ES-I3 (cell line): Measurements from ENCODE around the gene POU2F2.
"Not testable (repeated sequence)": the region's sequence is repeated elsewhere in the genome, so short reads cannot be mapped to it uniquely, and the experiment has no call there.

Experiments
- H3K36me3 ChIP-seq: 2 replicates; pipeline ENCODE4 v1.6.1; 2013; ENCODE audit warnings: mild to moderate bottlenecking, low read length, control low read depth, moderate library complexity; ENCODE audit not compliant: insufficient read depth
- H3K4me1 ChIP-seq: 2 replicates; pipeline ENCODE4 v1.6.1; 2013; ENCODE audit warnings: mild to moderate bottlenecking, control low read depth, low read length; ENCODE audit not compliant: insufficient read depth
- H3K9ac ChIP-seq: 2 replicates; pipeline ENCODE4 v1.6.1; 2013; ENCODE audit warnings: low read depth, mild to moderate bottlenecking, low read length, moderate library complexity
- H3K9me3 ChIP-seq: 2 replicates; pipeline ENCODE4 v1.6.1; 2013; ENCODE audit warnings: mild to moderate bottlenecking, low read length, moderate library complexity; ENCODE audit not compliant: control insufficient read depth, insufficient read depth

POU2F2 gene

GRCh38 chr19:42111384-42111783, 20.9 kb downstream of the POU2F2 start:
- no peak overlapping the region for H3K9ac ChIP-seq
- no peaks in the 10 kb centered on the region for H3K9me3 ChIP-seq
- no peaks in the 10 kb centered on the region for H3K36me3 ChIP-seq
- peaks cover 37% of the 10 kb centered on the region for H3K4me1 ChIP-seq

GRCh38 chr19:42110658-42111057, 21.6 kb downstream of the POU2F2 start:
- no peak overlapping the region for H3K9ac ChIP-seq

DNA sequence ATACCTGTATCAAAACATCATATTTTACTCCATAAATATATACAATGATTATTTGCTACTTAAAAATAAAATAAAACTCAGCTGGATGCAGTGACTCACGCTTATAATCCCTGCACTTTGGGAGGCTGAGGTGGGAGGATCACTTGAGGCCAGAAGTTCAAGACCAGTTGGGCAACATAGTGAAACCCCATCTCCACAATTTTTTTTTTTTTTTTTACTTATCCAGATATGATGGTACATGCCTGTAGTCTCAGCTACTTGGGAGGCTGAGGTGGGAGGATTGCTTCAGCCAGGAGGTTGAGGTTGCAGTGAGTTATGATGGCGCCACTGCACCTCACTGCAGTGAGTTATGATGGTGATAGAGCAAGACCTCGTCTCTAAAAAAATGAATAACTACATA, 22.4 kb downstream of the POU2F2 start:
- H3K4me1 ChIP-seq = peaks cover 33% of the 10 kb centered on the region
- H3K36me3 ChIP-seq = no peaks in the 10 kb centered on the region
- no peak overlapping the region for H3K9ac ChIP-seq
- no peaks in the 10 kb centered on the region for H3K9me3 ChIP-seq

More at GRCh38 chr19:42110658-42111057, 21.6 kb downstream of the POU2F2 start:
- Histone ChIP-seq H3K4me1 (peaks cover 37% of the 10 kb centered on the region), H3K9me3 (no peaks in the 10 kb centered on the region), H3K36me3 (no peaks in the 10 kb centered on the region)

GRCh38 chr19:42108527-42109389, 23.5 kb downstream of the POU2F2 start:
- Histone ChIP-seq H3K4me1 (peaks cover 25% of the 10 kb centered on the region), H3K9ac (no peak overlapping the region)

GRCh38 chr19:42105368-42105767, 26.9 kb downstream of the POU2F2 start:
- H3K9ac ChIP-seq = no peak overlapping the region
- H3K4me1 ChIP-seq = peaks cover 8% of the 10 kb centered on the region
- H3K9me3 ChIP-seq = no peaks in the 10 kb centered on the region
- no peaks in the 10 kb centered on the region for H3K36me3 ChIP-seq

More at GRCh38 chr19:42108527-42109389, 23.5 kb downstream of the POU2F2 start:
- Histone ChIP-seq H3K9me3 (no peaks in the 10 kb centered on the region), H3K36me3 (no peaks in the 10 kb centered on the region)

GRCh38 chr19:42102877-42103276, 29.4 kb downstream of the POU2F2 start:
- H3K9ac ChIP-seq = no peak overlapping the region
- H3K36me3 ChIP-seq = no peaks in the 10 kb centered on the region
- 0 out of 2 replicates have a peak, but pooled peaks cover 7% of the 10 kb centered on the region for H3K4me1 ChIP-seq
- H3K9me3 ChIP-seq = no peaks in the 10 kb centered on the region

GRCh38 chr19:42100241-42100640, 32.0 kb downstream of the POU2F2 start:
- not testable (repeated sequence) for H3K4me1 ChIP-seq, H3K9me3 ChIP-seq, H3K9ac ChIP-seq, H3K36me3 ChIP-seq

DNA sequence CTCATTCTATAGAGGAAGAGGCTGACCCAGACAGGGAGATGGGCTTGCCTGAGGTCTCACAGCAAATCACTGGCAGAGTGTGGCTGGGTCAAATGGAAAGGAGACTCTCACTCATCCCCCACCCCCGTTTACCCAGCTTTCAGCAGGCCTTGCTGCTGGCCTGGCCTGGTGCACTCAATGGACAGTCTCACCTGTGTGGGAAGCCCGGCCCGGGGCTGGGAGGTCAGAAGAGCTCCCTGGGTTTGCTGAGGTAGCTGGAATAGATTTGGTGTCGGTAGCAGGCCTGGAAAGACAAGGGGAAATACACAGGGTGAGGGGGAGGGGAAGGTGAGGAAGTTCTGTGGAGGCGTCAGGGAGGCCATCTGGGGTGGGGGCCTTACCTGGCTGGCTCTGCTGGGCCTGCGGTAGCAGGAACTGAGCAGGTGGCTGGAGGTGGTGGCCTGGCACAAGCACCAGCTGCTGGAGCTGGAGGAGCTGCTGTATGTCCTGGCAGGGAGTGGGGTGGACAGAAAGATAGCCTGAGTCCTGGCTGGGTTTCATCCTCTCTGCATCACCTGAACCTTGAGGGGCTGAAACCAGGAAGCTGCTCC, 32.8 kb downstream of the POU2F2 start:
- Histone ChIP-seq H3K9me3 (no peaks in the 10 kb centered on the region), H3K4me1 (peaks cover 7% of the 10 kb centered on the region; the same call in 1 of the 2 replicates), H3K9ac (no peak overlapping the region), H3K36me3 (no peaks in the 10 kb centered on the region)

DNA sequence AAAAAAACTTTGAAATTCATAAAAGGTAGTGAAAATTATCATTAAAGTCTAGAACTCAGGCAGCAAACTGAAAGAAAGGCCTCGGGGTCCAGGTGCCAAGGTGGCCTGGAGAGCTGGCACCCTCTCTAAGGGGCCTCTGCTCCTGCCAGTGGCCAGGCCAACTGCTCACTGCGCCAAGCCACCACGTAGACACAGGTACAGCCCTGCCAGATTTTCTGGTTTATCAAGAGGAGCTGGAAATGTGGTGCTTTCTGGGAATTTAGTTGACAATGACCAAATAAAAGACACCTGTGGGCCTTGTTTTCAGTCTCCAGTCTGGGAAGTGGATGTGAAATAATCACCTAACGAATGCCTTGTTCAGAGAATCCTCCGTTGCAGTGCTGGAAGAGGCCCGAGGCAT, 33.5 kb downstream of the POU2F2 start:
- Histone ChIP-seq H3K4me1 (peaks cover 7% of the 10 kb centered on the region; the same call in 1 of the 2 replicates), H3K9me3 (no peaks in the 10 kb centered on the region), H3K36me3 (no peaks in the 10 kb centered on the region), H3K9ac (no peak overlapping the region)

- Histone ChIP-seq H3K9me3 (no peaks in the 10 kb centered on the region), H3K36me3 (no peaks in the 10 kb centered on the region), H3K4me1 (peaks cover 7% of the 10 kb centered on the region; the same call in 1 of the 2 replicates), H3K9ac (no peak overlapping the region)
Observed at GRCh38 chr19:42097461-42097860, 34.8 kb downstream of the POU2F2 start.

- no peaks in the 10 kb centered on the region for H3K9me3 ChIP-seq
- peak overlapping the region; percentile 13; the same call in 1 of the 2 replicates for H3K9ac ChIP-seq
- peaks cover 7% of the 10 kb centered on the region; the same call in 1 of the 2 replicates for H3K4me1 ChIP-seq
- H3K36me3 ChIP-seq = no peaks in the 10 kb centered on the region
Observed at GRCh38 chr19:42096255-42096837, 35.9 kb downstream of the POU2F2 start.

DNA sequence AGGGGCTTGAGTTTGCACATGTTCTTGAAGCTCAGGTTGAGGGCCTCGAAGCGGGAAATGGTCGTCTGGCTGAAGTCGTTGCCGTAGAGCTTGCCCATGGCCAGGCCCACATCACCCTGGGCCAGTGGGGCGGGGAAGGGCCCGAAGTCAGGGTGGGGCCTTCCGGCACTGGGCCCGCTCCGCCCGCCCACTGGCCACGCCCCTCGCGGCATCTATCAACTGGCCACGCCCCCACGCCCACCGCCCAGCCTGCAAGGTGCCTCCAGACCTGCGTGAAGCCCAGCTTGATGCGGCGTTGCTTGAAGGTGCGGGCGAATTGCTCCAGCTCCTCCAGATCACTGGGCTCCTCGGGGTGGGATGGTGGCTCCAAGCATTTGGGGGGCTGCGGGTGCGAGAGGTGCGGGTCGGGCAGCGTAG, 36.4 kb downstream of the POU2F2 start:
- H3K9ac ChIP-seq = peak overlapping the region; percentile 13; the same call in 1 of the 2 replicates
- peaks cover 7% of the 10 kb centered on the region; the same call in 1 of the 2 replicates for H3K4me1 ChIP-seq
- H3K9me3 ChIP-seq = no peaks in the 10 kb centered on the region
- H3K36me3 ChIP-seq = no peaks in the 10 kb centered on the region

GRCh38 chr19:42095142-42095813, 37.0 kb downstream of the POU2F2 start:
- H3K9ac ChIP-seq = no peak overlapping the region
- no peaks in the 10 kb centered on the region for H3K36me3 ChIP-seq
- H3K4me1 ChIP-seq = peaks cover 7% of the 10 kb centered on the region; the same call in 1 of the 2 replicates
- no peaks in the 10 kb centered on the region for H3K9me3 ChIP-seq

DNA sequence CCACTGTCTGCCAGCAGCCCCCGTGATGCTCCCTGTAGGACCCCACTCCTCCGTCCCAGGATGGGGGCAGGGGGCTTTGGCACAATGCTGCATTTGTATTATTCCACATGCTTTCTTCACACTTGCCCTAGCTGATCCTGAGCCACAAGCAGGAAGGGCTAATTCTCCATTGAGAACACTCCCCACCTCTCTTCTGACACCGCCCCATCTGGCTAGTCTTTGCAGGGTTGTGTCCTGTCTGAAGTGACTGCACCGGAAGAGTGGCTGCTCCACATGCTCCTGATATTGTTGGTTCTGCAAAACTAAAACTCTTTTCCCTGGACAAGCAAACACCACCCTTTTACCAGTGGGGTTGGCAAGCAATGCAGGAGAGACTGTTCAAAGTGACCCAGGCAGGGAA, 38.3 kb downstream of the POU2F2 start:
- H3K9me3 ChIP-seq = no peaks in the 10 kb centered on the region
- no peaks in the 10 kb centered on the region for H3K36me3 ChIP-seq
- H3K9ac ChIP-seq = no peak overlapping the region
- H3K4me1 ChIP-seq = peaks cover 4% of the 10 kb centered on the region; the same call in 1 of the 2 replicates
